Tibial nerve (tissue), 3 donors: ENCODE measurements around the gene TRIP10.

Source experiments
- CTCF ChIP-seq, 5 experiments: fragments of 200-600 bp in 3 of 5; fragments of 450-650 bp in 2 of 5; sonication (generic) in 3 of 5; IDR thresholded peaks; one replicate each; pipeline ENCODE4 v1.5.1; 2016 to 2019; ENCODE audit warnings: antibody characterized with exemption in 5 of 5, mild to moderate bottlenecking in 3 of 5, moderate library complexity in 2 of 5
- POLR2A ChIP-seq, 2 donors: fragments of 450-650 bp; IDR thresholded peaks; one replicate each; pipeline ENCODE4 v1.6.1; 2017; ENCODE audit warnings: antibody characterized with exemption in 2 of 2, mild to moderate bottlenecking in 2 of 2, moderate library complexity in 2 of 2

GRCh38 chr19:6719540-6719861 lies 20.0 kb upstream of the TRIP10 start:
- no peak for TF ChIP-seq CTCF (IDR thresholded peaks at IDR 0.05)
- TF ChIP-seq POLR2A (IDR thresholded peaks at IDR 0.05): no peak
